ENCODE measurements around the gene PLET1. TPM values are rescaled to one million over a fixed set of nuclear protein-coding genes. Genes with fewer than 3 reads are reported as not detected.
A peak's percentile ranks its signal among the peaks of the same experiment; 100 is the strongest.

PLET1 gene
- total and polyA plus RNA-seq, 4 donors: not detected

DNA sequence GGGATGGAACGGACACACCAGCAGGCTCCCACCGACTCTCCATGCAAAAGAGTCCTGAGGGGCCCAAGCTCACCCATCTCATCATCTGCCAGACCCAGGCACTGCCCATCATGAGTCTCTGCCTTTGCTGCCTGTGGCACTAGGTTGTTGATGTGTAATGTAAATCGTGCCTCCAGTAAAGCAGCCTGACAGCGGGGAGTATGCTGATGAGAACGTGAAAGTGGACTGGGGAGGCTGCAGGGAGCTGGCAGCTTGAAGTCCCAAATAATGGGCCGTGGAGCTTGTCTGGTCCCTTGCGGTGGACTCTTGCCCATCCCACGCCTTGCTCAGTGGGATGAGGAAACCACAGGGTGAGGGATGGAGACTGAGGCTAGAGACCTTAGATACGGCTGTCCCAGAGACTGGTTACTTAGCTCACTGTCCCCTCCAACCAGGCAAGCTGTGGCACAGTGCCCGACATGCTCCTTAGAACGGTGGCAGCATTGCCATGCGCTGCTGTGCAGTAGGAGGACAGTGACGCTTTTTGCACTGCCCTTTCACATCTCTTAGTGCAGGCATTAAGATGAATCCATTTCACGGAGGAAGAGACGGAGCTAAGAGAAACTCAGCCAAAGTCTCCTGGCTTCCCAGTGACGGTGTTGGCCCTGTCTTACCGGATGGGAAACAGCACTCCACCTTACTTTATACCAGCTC lies 39.6 kb upstream of the PLET1 start:
- Histone ChIP-seq H3K9me3 (ENCODE audit: control insufficient read depth, low read length) (no peaks in the 10 kb centered on the region), H3K4me1 (ENCODE audit: control insufficient read depth in 1 of 2, insufficient read depth in 2 of 2, low read length in 2 of 2) (peaks cover 0 to 4% of the 10 kb centered on the region in 2 donors), H3K27me3 (ENCODE audit: control insufficient read depth in 1 of 2, insufficient read depth in 2 of 2, low read length in 1 of 2) (no peaks in the 10 kb centered on the region), H3K27ac (ENCODE audit: low read depth in 1 of 2, low read length in 2 of 2) (peak overlapping the region in 1 of 2 donors; percentile 54), H3K4me3 (ENCODE audit: low read length in 2 of 2) (no peak overlapping the region), H3K36me3 (ENCODE audit: control insufficient read depth in 1 of 2, insufficient read depth in 2 of 2, low read length in 1 of 2) (no peaks in the 10 kb centered on the region)
- WGBS, 2 donors: 63% methylated on average over 17 of the region's 17 CpGs
- ATAC-seq (ENCODE audit: low FRiP score) (no peak), DNase-seq (no peak)
- intact Hi-C loops (cut with DNase I): no loop called here

GRCh38 chr11:112298535-112298934 lies 37.9 kb upstream of the PLET1 start:
- H3K4me3 ChIP-seq (ENCODE audit: low read length in 2 of 2): no peak overlapping the region
- peaks cover 4% of the 10 kb centered on the region in 2 donors for H3K4me1 ChIP-seq (ENCODE audit: control insufficient read depth in 1 of 2, insufficient read depth in 2 of 2, low read length in 2 of 2)
- H3K27me3 ChIP-seq (ENCODE audit: control insufficient read depth in 1 of 2, insufficient read depth in 2 of 2, low read length in 1 of 2): no peaks in the 10 kb centered on the region
- peak overlapping the region in 1 of 2 donors; percentile 15 for H3K27ac ChIP-seq (ENCODE audit: low read depth in 1 of 2, low read length in 2 of 2)
- DNase-seq: peak in 1 of 2 donors; percentile 55
- peak; percentile 22 for ATAC-seq (ENCODE audit: low FRiP score)
- 31 to 34% methylated on average over 9 of the region's 9 CpGs for WGBS, 2 donors
- H3K9me3 ChIP-seq (ENCODE audit: control insufficient read depth, low read length): no peaks in the 10 kb centered on the region
- H3K36me3 ChIP-seq (ENCODE audit: control insufficient read depth in 1 of 2, insufficient read depth in 2 of 2, low read length in 1 of 2): no peaks in the 10 kb centered on the region
- intact Hi-C loops (cut with DNase I): loop anchor here (10.0 kb wide), 4 partner anchors 496 to 1996 kb away; partner anchors contain the start of genes NCAM1 (in 1 of the 2) and NNMT (in 1 of the 2)

DNA sequence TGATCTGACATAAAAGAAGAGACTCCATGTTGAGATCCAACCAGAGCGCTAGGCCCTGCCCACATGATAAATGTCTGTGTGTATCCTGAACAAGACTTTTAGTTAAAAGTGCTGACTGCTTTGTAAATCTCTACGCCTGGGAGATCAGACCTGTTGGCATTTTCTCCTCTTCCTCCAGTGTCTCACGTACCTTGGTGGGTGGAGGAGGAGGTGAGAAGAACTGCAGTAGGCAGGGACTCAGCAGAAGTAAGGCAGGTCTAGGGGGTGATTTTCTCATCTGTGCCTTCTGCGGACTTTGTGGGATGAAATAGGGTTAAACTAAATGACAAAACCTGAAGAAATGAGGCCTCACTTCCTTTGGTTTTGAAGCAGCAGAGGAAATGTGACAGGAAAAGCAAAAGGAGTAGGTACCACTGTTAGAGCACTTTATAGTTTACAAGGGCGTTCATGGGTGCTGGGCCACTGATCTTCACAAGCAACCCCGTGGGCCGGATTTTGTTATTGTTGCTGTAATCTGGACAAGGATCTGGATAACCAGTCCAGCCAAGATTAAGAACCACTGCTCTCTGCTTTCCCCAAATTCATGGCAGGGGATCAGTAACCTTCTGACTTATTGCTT lies 36.7 kb upstream of the PLET1 start:
- no peak overlapping the region for H3K4me3 ChIP-seq (ENCODE audit: low read length in 2 of 2)
- intact Hi-C loops (cut with DNase I): loop anchor here (10.0 kb wide), 4 partner anchors 497 to 1997 kb away; partner anchors contain the start of genes NCAM1 (in 1 of the 2) and NNMT (in 1 of the 2)
- no peaks in the 10 kb centered on the region for H3K27me3 ChIP-seq (ENCODE audit: control insufficient read depth in 1 of 2, insufficient read depth in 2 of 2, low read length in 1 of 2)
- no peak overlapping the region for H3K27ac ChIP-seq (ENCODE audit: low read depth in 1 of 2, low read length in 2 of 2)
- DNase-seq (no peak), ATAC-seq (ENCODE audit: low FRiP score) (no peak)
- H3K36me3 ChIP-seq (ENCODE audit: control insufficient read depth in 1 of 2, insufficient read depth in 2 of 2, low read length in 1 of 2): no peaks in the 10 kb centered on the region
- WGBS, 2 donors: 58 to 63% methylated on average over 7 of the region's 7 CpGs
- H3K4me1 ChIP-seq (ENCODE audit: control insufficient read depth in 1 of 2, insufficient read depth in 2 of 2, low read length in 2 of 2): peaks cover 4 to 5% of the 10 kb centered on the region in 2 donors
- no peaks in the 10 kb centered on the region for H3K9me3 ChIP-seq (ENCODE audit: control insufficient read depth, low read length)

DNA sequence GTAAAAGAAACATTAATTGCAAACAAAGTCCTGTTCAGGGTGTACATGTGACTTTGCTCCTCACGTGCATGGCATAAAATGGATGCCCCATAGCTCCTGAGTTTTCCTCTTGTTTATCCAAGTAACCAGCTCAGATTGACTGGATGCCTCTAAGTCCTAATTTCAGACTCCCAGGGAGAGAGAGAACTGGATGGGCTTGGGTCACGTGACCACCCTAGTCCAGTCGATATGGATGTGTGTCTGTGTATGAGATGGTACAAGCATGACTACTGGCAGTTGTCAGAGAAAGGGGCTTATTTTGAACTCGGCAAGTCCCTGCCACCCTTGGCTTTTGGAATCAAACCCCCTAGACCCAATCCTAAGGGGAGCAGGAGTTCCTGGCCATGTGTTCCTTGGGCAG lies 35.4 kb upstream of the PLET1 start:
- DNase-seq (no peak), ATAC-seq (ENCODE audit: low FRiP score) (no peak)
- no peaks in the 10 kb centered on the region for H3K36me3 ChIP-seq (ENCODE audit: control insufficient read depth in 1 of 2, insufficient read depth in 2 of 2, low read length in 1 of 2)
- peaks cover 4 to 5% of the 10 kb centered on the region in 2 donors for H3K4me1 ChIP-seq (ENCODE audit: control insufficient read depth in 1 of 2, insufficient read depth in 2 of 2, low read length in 2 of 2)
- no peaks in the 10 kb centered on the region for H3K27me3 ChIP-seq (ENCODE audit: control insufficient read depth in 1 of 2, insufficient read depth in 2 of 2, low read length in 1 of 2)
- 91 to 92% methylated on average over 4 of the region's 4 CpGs for WGBS, 2 donors
- intact Hi-C loops (cut with DNase I): loop anchor here (10.0 kb wide), 4 partner anchors 499 to 1999 kb away; partner anchors contain the start of genes NCAM1 (in 1 of the 2) and NNMT (in 1 of the 2)
- no peaks in the 10 kb centered on the region for H3K9me3 ChIP-seq (ENCODE audit: control insufficient read depth, low read length)
- peak overlapping the region; percentile 46 to 80 for H3K27ac ChIP-seq (ENCODE audit: low read depth in 1 of 2, low read length in 2 of 2)
- H3K4me3 ChIP-seq (ENCODE audit: low read length in 2 of 2): no peak overlapping the region

- ATAC-seq (ENCODE audit: low FRiP score) (no peak), DNase-seq (no peak)
- Histone ChIP-seq H3K27me3 (ENCODE audit: control insufficient read depth in 1 of 2, insufficient read depth in 2 of 2, low read length in 1 of 2) (no peaks in the 10 kb centered on the region), H3K9me3 (ENCODE audit: control insufficient read depth, low read length) (no peaks in the 10 kb centered on the region), H3K27ac (ENCODE audit: low read depth in 1 of 2, low read length in 2 of 2) (peak overlapping the region; percentile 83 to 98), H3K4me1 (ENCODE audit: control insufficient read depth in 1 of 2, insufficient read depth in 2 of 2, low read length in 2 of 2) (peaks cover 4 to 5% of the 10 kb centered on the region in 2 donors), H3K4me3 (ENCODE audit: low read length in 2 of 2) (no peak overlapping the region), H3K36me3 (ENCODE audit: control insufficient read depth in 1 of 2, insufficient read depth in 2 of 2, low read length in 1 of 2) (no peaks in the 10 kb centered on the region)
- 39 to 41% methylated on average over 3 of the region's 3 CpGs for WGBS, 2 donors
- intact Hi-C loops (cut with DNase I): loop anchor here (10.0 kb wide), 4 partner anchors 500 to 2000 kb away; partner anchors contain the start of genes NCAM1 (in 1 of the 2) and NNMT (in 1 of the 2)
Measured at GRCh38 chr11:112294688-112295340, 34.2 kb upstream of the PLET1 start.

DNA sequence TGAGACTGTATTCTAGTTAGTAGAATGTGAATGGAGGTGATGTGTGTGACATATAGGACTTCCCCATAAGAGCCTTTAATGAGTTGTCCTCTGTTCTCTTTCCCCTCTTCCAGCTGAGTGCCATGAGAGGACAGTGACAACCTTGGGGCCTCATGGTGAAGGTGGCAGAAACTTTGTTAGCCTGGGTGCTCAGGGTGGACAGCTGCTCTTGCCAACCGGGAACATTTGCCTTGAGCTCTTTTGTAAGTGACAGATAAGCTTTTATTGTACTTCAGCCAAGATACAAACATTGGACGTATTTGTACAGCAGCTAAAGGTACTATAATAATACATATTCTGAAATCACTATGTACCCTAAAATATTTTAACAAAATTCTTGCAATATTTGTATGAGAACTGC lies 33.0 kb upstream of the PLET1 start:
- Histone ChIP-seq H3K27me3 (ENCODE audit: control insufficient read depth in 1 of 2, insufficient read depth in 2 of 2, low read length in 1 of 2) (no peaks in the 10 kb centered on the region), H3K4me1 (ENCODE audit: control insufficient read depth in 1 of 2, insufficient read depth in 2 of 2, low read length in 2 of 2) (peaks cover 4 to 5% of the 10 kb centered on the region in 2 donors), H3K9me3 (ENCODE audit: control insufficient read depth, low read length) (no peaks in the 10 kb centered on the region), H3K36me3 (ENCODE audit: control insufficient read depth in 1 of 2, insufficient read depth in 2 of 2, low read length in 1 of 2) (no peaks in the 10 kb centered on the region), H3K27ac (ENCODE audit: low read depth in 1 of 2, low read length in 2 of 2) (peak overlapping the region; percentile 96 to 100), H3K4me3 (ENCODE audit: low read length in 2 of 2) (no peak overlapping the region)
- ATAC-seq (ENCODE audit: low FRiP score) (no peak), DNase-seq (no peak)
- intact Hi-C loops (cut with DNase I): loop anchor here (10.0 kb wide), 4 partner anchors 501 to 2001 kb away; partner anchors contain the start of genes NCAM1 (in 1 of the 2) and NNMT (in 1 of the 2)
- 0 to 7% methylated on average over 2 of the region's 2 CpGs for WGBS, 2 donors

- Histone ChIP-seq H3K27ac (ENCODE audit: low read depth in 1 of 2, low read length in 2 of 2) (peak overlapping the region in 1 of 2 donors; percentile 85), H3K27me3 (ENCODE audit: control insufficient read depth in 1 of 2, insufficient read depth in 2 of 2, low read length in 1 of 2) (no peaks in the 10 kb centered on the region), H3K9me3 (ENCODE audit: control insufficient read depth, low read length) (no peaks in the 10 kb centered on the region), H3K4me1 (ENCODE audit: control insufficient read depth in 1 of 2, insufficient read depth in 2 of 2, low read length in 2 of 2) (peaks cover 4 to 5% of the 10 kb centered on the region in 2 donors), H3K36me3 (ENCODE audit: control insufficient read depth in 1 of 2, insufficient read depth in 2 of 2, low read length in 1 of 2) (no peaks in the 10 kb centered on the region), H3K4me3 (ENCODE audit: low read length in 2 of 2) (no peak overlapping the region)
- intact Hi-C loops (cut with DNase I): loop anchor here (1.0 to 10.0 kb wide), 5 partner anchors 25 to 2002 kb away; partner anchors contain the start of genes NCAM1 (in 1 of the 2) and NNMT (in 1 of the 2)
- peak; percentile 64 for ATAC-seq (ENCODE audit: low FRiP score)
- peak in 1 of 2 donors; percentile 66 for DNase-seq
Measured at GRCh38 chr11:112292785-112293407, 32.2 kb upstream of the PLET1 start.

GRCh38 chr11:112292188-112292587 lies 31.5 kb upstream of the PLET1 start:
- H3K27ac ChIP-seq (ENCODE audit: low read depth in 1 of 2, low read length in 2 of 2): peak overlapping the region in 1 of 2 donors; percentile 92
- H3K27me3 ChIP-seq (ENCODE audit: control insufficient read depth in 1 of 2, insufficient read depth in 2 of 2, low read length in 1 of 2): no peaks in the 10 kb centered on the region
- H3K9me3 ChIP-seq (ENCODE audit: control insufficient read depth, low read length): no peaks in the 10 kb centered on the region
- intact Hi-C loops (cut with DNase I): loop anchor here (1.0 to 10.0 kb wide), 5 partner anchors 26 to 2003 kb away; partner anchors contain the start of genes NCAM1 (in 1 of the 2) and NNMT (in 1 of the 2)
- H3K4me3 ChIP-seq (ENCODE audit: low read length in 2 of 2): no peak overlapping the region
- no peaks in the 10 kb centered on the region for H3K36me3 ChIP-seq (ENCODE audit: control insufficient read depth in 1 of 2, insufficient read depth in 2 of 2, low read length in 1 of 2)
- DNase-seq: no peak
- peaks cover 4 to 5% of the 10 kb centered on the region in 2 donors for H3K4me1 ChIP-seq (ENCODE audit: control insufficient read depth in 1 of 2, insufficient read depth in 2 of 2, low read length in 2 of 2)
- ATAC-seq (ENCODE audit: low FRiP score): no peak

Measured in aorta (tissue), 5 donors.